ENCODE data around the gene DCHS1. TPM values are rescaled to one million over a fixed set of nuclear protein-coding genes. Genes with fewer than 3 reads are reported as not detected.
A peak's percentile ranks its signal among the peaks of the same experiment; 100 is the strongest.
"Not testable (repeated sequence)": the region's sequence is repeated elsewhere in the genome, so short reads cannot be mapped to it uniquely, and the experiment has no call there.

DCHS1 gene
- total and polyA plus RNA-seq, 2 experiments from 2014 or later = 1.1 to 6.4 TPM

DNA sequence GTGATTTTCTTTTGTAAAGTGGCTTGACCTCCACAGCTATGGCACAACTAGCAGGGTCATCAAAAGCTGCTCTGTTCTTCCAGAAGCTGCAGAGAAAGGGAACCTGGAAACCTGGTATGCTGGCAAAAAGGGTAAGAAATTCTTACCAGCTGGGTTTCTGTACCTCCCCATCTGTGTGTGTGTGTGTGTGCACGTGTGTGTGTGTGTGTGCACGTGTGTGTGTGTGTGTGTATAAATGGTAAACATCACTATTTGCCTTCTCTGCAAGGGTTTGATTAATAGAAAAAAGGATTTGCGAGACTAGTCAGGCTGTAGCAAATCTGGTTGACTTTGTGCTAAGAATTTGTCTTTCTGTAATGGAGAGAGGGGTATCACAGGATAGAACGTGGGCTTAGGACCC is 32.3 kb upstream of the DCHS1 start:
- no peak overlapping the region for H3K27ac ChIP-seq
- no peak overlapping the region for H3K4me2 ChIP-seq (ENCODE audit: unreplicated experiment)
- in situ Hi-C loops (cut with MboI) = no loop called here
- WGBS, 2 experiments (ENCODE audit: low coverage in 1 of 2, low lambda C conversion rate in 2 of 2, missing lambda C conversion rate in 2 of 2) = 49 to 64% methylated on average over 4 of the region's 4 CpGs
- no peaks in the 10 kb centered on the region for H3K36me3 ChIP-seq (ENCODE audit: low read depth)
- H3K9me2 ChIP-seq (ENCODE audit: insufficient read depth) = no peaks in the 10 kb centered on the region
- H3K4me3 ChIP-seq = no peak overlapping the region
- H3K27me3 ChIP-seq (replicated peaks; ENCODE audit: insufficient read depth) = no peaks in the 10 kb centered on the region
- DNase-seq = no peak
- no peaks in the 10 kb centered on the region for H4K20me1 ChIP-seq (ENCODE audit: insufficient read depth)
- TF ChIP-seq EZH2 (IDR thresholded peaks at IDR 0.05; ENCODE audit: insufficient read depth, poor library complexity, severe bottlenecking) (no peak), EZH2phosphoT487 (IDR thresholded peaks at IDR 0.05; ENCODE audit: insufficient read depth, low read depth) (no peak)
- no peaks in the 10 kb centered on the region for H3K9me3 ChIP-seq (ENCODE audit: low read depth)
- H3K9ac ChIP-seq = no peak overlapping the region
- H3F3A ChIP-seq (ENCODE audit: insufficient read depth) = 0 out of 2 replicates have a peak, but pooled peaks cover 5% of the 10 kb centered on the region
- peaks cover 9% of the 10 kb centered on the region; the same call in 1 of the 2 replicates for H3K4me1 ChIP-seq (ENCODE audit: insufficient read depth)
- no peak overlapping the region for H2AFZ ChIP-seq
- H3K79me2 ChIP-seq (ENCODE audit: insufficient read depth) = peaks cover 2% of the 10 kb centered on the region; the same call in 1 of the 2 replicates

GRCh38 chr11:6686006-6686405 is 30.4 kb upstream of the DCHS1 start:
- Histone ChIP-seq H3K9ac (no peak overlapping the region), H4K20me1 (ENCODE audit: insufficient read depth) (no peaks in the 10 kb centered on the region), H3K27me3 (replicated peaks; ENCODE audit: insufficient read depth) (no peaks in the 10 kb centered on the region), H3K4me2 (ENCODE audit: unreplicated experiment) (no peak overlapping the region), H3K36me3 (ENCODE audit: low read depth) (peaks cover 7% of the 10 kb centered on the region; the same call in 1 of the 2 replicates), H3K27ac (no peak overlapping the region), H3K9me3 (ENCODE audit: low read depth) (no peaks in the 10 kb centered on the region), H3K4me1 (ENCODE audit: insufficient read depth) (peaks cover 15% of the 10 kb centered on the region), H3K4me3 (no peak overlapping the region), H3K79me2 (ENCODE audit: insufficient read depth) (peaks cover 21% of the 10 kb centered on the region), H3F3A (ENCODE audit: insufficient read depth) (peaks cover under 1% of the 10 kb centered on the region), H2AFZ (no peak overlapping the region), H3K9me2 (ENCODE audit: insufficient read depth) (no peaks in the 10 kb centered on the region)
- in situ Hi-C loops (cut with MboI) = no loop called here
- no peak for DNase-seq
- TF ChIP-seq EZH2 (IDR thresholded peaks at IDR 0.05; ENCODE audit: insufficient read depth, poor library complexity, severe bottlenecking) (no peak), EZH2phosphoT487 (IDR thresholded peaks at IDR 0.05; ENCODE audit: insufficient read depth, low read depth) (no peak)

DNA sequence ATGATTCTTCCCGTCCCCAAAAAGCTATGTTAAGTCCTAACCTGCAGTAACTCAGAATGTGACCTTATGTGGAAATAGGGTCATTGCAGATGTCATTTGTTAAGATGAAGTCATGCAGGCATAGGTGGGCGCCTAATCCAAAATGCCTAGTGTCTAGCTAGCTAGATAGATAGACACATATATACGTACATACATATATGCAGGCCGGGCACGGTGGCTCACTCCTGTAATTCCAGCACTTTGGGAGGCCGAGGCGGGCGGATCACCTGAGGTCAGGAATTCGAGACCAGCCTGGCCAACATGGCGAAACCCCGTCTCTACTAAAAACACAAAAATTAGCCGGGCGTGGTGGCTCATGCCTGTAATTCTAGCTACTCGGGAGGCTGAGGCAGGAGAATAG is 28.5 kb upstream of the DCHS1 start:
- Histone ChIP-seq H2AFZ (peak overlapping the region; percentile 92), H3K36me3 (ENCODE audit: low read depth) (peaks cover 17% of the 10 kb centered on the region), H3K4me2 (ENCODE audit: unreplicated experiment) (peak overlapping the region; percentile 87), H3K9ac (peak overlapping the region; percentile 90), H3K4me3 (peak overlapping the region; percentile 71), H3F3A (ENCODE audit: insufficient read depth) (peaks cover 16% of the 10 kb centered on the region), H3K4me1 (ENCODE audit: insufficient read depth) (peaks cover 15% of the 10 kb centered on the region), H3K27ac (peak overlapping the region; percentile 83), H3K79me2 (ENCODE audit: insufficient read depth) (peaks cover 32% of the 10 kb centered on the region)
- H3K27me3 ChIP-seq (replicated peaks; ENCODE audit: insufficient read depth); in situ Hi-C loops (cut with MboI); DNase-seq; H3K9me2 ChIP-seq (ENCODE audit: insufficient read depth); H3K9me3 ChIP-seq (ENCODE audit: low read depth); H4K20me1 ChIP-seq (ENCODE audit: insufficient read depth): not testable (repeated sequence)
- 74 to 81% methylated on average over 14 of the region's 14 CpGs for WGBS, 2 experiments (ENCODE audit: low coverage in 1 of 2, low lambda C conversion rate in 2 of 2, missing lambda C conversion rate in 2 of 2)

DNA sequence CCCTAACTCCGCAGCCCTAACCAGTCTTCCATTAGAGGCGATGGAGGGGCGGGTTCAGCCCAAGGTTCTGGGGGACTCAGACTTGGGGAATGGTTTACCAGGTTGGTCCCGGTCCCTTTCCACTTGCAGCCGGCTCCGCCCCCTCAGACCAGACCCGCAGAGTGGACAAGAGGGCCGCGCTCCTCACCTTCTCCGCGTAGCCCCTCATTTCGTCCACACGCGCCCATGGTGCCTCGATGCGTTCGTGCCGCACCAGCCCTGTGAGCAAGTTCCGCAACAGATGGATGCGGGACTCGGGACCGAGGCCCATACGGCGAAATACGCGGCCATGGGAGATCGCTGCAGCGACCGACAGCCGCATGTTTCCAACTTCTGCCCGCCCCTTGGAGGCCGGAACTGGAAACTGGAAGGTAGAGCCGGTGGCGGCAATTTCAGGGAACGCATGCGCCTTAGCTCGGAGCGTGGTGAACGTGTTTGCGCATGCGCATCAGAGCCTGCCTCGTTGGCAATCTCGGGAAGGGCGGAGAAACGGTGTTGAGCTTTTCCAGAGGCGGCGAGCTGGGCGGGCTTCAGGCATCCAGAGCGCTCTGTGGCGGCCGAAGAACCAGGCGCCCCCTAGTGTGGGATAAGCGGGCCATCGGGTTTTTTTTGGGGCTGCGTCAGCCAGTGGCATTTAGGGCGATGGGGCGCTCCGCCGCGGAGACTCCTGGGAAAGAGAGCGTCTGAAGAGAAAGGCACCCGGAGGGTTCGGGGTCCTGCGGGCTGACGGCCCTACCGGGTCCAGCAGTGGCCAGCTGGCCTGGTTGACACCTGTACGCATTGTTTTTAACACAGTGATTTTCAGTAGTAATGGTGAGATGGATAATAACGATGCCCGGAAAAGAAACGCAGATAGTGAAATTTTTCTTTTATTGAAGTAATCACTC is 27.6 kb upstream of the DCHS1 start, which contains the start of gene MRPL17:
TSS of gene MRPL17 (minus strand) at position 405 of the 926 bp plus-strand sequence. CDS start at position 361, 44 bp downstream.
- peak within 1 kb of the TSS; percentile 92 for H2AFZ ChIP-seq
- peak; percentile 100 for DNase-seq
- H3K27ac ChIP-seq = peak within 1 kb of the TSS; percentile 83
- H3K4me1 ChIP-seq (ENCODE audit: insufficient read depth) = peaks cover 15% of the 10 kb centered on the region
- peak within 1 kb of the TSS; percentile 96 for H3K4me3 ChIP-seq
- WGBS, 2 experiments (ENCODE audit: low coverage in 1 of 2, low lambda C conversion rate in 2 of 2, missing lambda C conversion rate in 2 of 2) = 1 to 2% methylated on average over 69 of the region's 70 CpGs
- peaks cover 17% of the 10 kb centered on the region for H3K36me3 ChIP-seq (ENCODE audit: low read depth)
- TF ChIP-seq EZH2phosphoT487 (IDR thresholded peaks at IDR 0.05; ENCODE audit: insufficient read depth, low read depth) (no peak), EZH2 (IDR thresholded peaks at IDR 0.05; ENCODE audit: insufficient read depth, poor library complexity, severe bottlenecking) (no peak)
- in situ Hi-C loops (cut with MboI) = no loop called here
- peak within 1 kb of the TSS; percentile 100 for H3K4me2 ChIP-seq (ENCODE audit: unreplicated experiment)
- peaks cover 32% of the 10 kb centered on the region for H3K79me2 ChIP-seq (ENCODE audit: insufficient read depth)
- peaks cover 19% of the 10 kb centered on the region for H3F3A ChIP-seq (ENCODE audit: insufficient read depth)
- H3K9ac ChIP-seq = peak within 1 kb of the TSS; percentile 90
- H3K9me2 ChIP-seq (ENCODE audit: insufficient read depth) = no peaks in the 10 kb centered on the region
- H3K9me3 ChIP-seq (ENCODE audit: low read depth) = no peaks in the 10 kb centered on the region
- H3K27me3 ChIP-seq (replicated peaks; ENCODE audit: insufficient read depth) = no peaks in the 10 kb centered on the region
- H4K20me1 ChIP-seq (ENCODE audit: insufficient read depth) = no peaks in the 10 kb centered on the region
